ENCODE measurements around the gene SART1. TPM values are rescaled to one million over a fixed set of nuclear protein-coding genes. Genes with fewer than 3 reads are reported as not detected.

The SART1 gene
- total RNA-seq, 1 donor from 2014 or later: 36.5 TPM

GRCh38 chr11:65958291-65958690 is 3.2 kb upstream of the SART1 start:
- Histone ChIP-seq H3K4me1 (ENCODE audit: insufficient read depth, low read length) (peaks cover 12% of the 10 kb centered on the region), H3K9me3 (ENCODE audit: insufficient read depth, low read depth, low read length) (no peaks in the 10 kb centered on the region), H3K4me3 (ENCODE audit: insufficient read depth, low read depth, low read length) (no peak overlapping the region), H3K27me3 (ENCODE audit: insufficient read depth, low read length) (no peaks in the 10 kb centered on the region), H3K9ac (ENCODE audit: low read length) (no peak overlapping the region), H3K4me2 (ENCODE audit: low read length) (no peak overlapping the region), H2AFZ (ENCODE audit: low read depth, low read length) (no peak overlapping the region), H4K20me1 (ENCODE audit: insufficient read depth, low read length) (peaks cover 12% of the 10 kb centered on the region), H3K27ac (ENCODE audit: low read depth, low read length) (no peak overlapping the region), H3K79me2 (ENCODE audit: insufficient read depth, low read length) (peaks cover 18% of the 10 kb centered on the region), H3K36me3 (ENCODE audit: insufficient read depth, low read length) (no peaks in the 10 kb centered on the region)
- no peak for DNase-seq (ENCODE audit: low read depth)
- H3K4me1 Mint-ChIP-seq (ENCODE audit: low read depth, unreplicated experiment): peaks cover 11% of the 10 kb centered on the region
- TF ChIP-seq, protein P1, sequence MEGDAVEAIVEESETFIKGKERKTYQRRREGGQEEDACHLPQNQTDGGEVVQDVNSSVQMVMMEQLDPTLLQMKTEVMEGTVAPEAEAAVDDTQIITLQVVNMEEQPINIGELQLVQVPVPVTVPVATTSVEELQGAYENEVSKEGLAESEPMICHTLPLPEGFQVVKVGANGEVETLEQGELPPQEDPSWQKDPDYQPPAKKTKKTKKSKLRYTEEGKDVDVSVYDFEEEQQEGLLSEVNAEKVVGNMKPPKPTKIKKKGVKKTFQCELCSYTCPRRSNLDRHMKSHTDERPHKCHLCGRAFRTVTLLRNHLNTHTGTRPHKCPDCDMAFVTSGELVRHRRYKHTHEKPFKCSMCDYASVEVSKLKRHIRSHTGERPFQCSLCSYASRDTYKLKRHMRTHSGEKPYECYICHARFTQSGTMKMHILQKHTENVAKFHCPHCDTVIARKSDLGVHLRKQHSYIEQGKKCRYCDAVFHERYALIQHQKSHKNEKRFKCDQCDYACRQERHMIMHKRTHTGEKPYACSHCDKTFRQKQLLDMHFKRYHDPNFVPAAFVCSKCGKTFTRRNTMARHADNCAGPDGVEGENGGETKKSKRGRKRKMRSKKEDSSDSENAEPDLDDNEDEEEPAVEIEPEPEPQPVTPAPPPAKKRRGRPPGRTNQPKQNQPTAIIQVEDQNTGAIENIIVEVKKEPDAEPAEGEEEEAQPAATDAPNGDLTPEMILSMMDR (IDR thresholded peaks at IDR 0.05; ENCODE audit: insufficient read depth, low read depth, low read length): no peak
- no peak for TF ChIP-seq EZH2 (IDR thresholded peaks at IDR 0.05; ENCODE audit: insufficient read depth, low read length)
- H3K4me3 Mint-ChIP-seq (ENCODE audit: unreplicated experiment): peak overlapping the region; percentile 8
- FAIRE-seq: no peak
- no peaks in the 10 kb centered on the region for H3K9me3 Mint-ChIP-seq (ENCODE audit: unreplicated experiment)
- H3K27ac Mint-ChIP-seq (ENCODE audit: unreplicated experiment): no peak overlapping the region
- H3K27me3 Mint-ChIP-seq (ENCODE audit: low read depth, unreplicated experiment): peaks cover 2% of the 10 kb centered on the region
- no peaks in the 10 kb centered on the region for H3K36me3 Mint-ChIP-seq (ENCODE audit: low read depth, unreplicated experiment)

- Histone ChIP-seq H3K36me3 (ENCODE audit: insufficient read depth, low read length) (no peaks in the 10 kb centered on the region), H3K9me3 (ENCODE audit: insufficient read depth, low read depth, low read length) (no peaks in the 10 kb centered on the region), H3K79me2 (ENCODE audit: insufficient read depth, low read length) (peaks cover 24% of the 10 kb centered on the region), H3K4me2 (ENCODE audit: low read length) (no peak overlapping the region), H3K27ac (ENCODE audit: low read depth, low read length) (no peak overlapping the region), H3K27me3 (ENCODE audit: insufficient read depth, low read length) (no peaks in the 10 kb centered on the region), H3K4me1 (ENCODE audit: insufficient read depth, low read length) (peaks cover 13% of the 10 kb centered on the region), H2AFZ (ENCODE audit: low read depth, low read length) (no peak overlapping the region), H3K9ac (ENCODE audit: low read length) (no peak overlapping the region), H3K4me3 (ENCODE audit: insufficient read depth, low read depth, low read length) (no peak overlapping the region), H4K20me1 (ENCODE audit: insufficient read depth, low read length) (peaks cover 17% of the 10 kb centered on the region)
- TF ChIP-seq EZH2 (IDR thresholded peaks at IDR 0.05; ENCODE audit: insufficient read depth, low read length): no peak
- TF ChIP-seq, protein P1 (IDR thresholded peaks at IDR 0.05; ENCODE audit: insufficient read depth, low read depth, low read length): no peak
- H3K4me3 Mint-ChIP-seq (ENCODE audit: unreplicated experiment): no peak overlapping the region
- no peaks in the 10 kb centered on the region for H3K36me3 Mint-ChIP-seq (ENCODE audit: low read depth, unreplicated experiment)
- peaks cover 2% of the 10 kb centered on the region for H3K27me3 Mint-ChIP-seq (ENCODE audit: low read depth, unreplicated experiment)
- H3K4me1 Mint-ChIP-seq (ENCODE audit: low read depth, unreplicated experiment): peaks cover 11% of the 10 kb centered on the region
- DNase-seq (ENCODE audit: low read depth) (no peak), FAIRE-seq (no peak)
- no peaks in the 10 kb centered on the region for H3K9me3 Mint-ChIP-seq (ENCODE audit: unreplicated experiment)
- no peak overlapping the region for H3K27ac Mint-ChIP-seq (ENCODE audit: unreplicated experiment)
These were observed 2.6 kb upstream of the SART1 start for GRCh38 chr11:65958774-65959420.

GRCh38 chr11:65960824-65961266 is 689 bp upstream of the SART1 start:
- H3K27ac Mint-ChIP-seq (ENCODE audit: unreplicated experiment): peak overlapping the region; percentile 97
- TF ChIP-seq, protein P1 (IDR thresholded peaks at IDR 0.05; ENCODE audit: insufficient read depth, low read depth, low read length): no peak
- TF ChIP-seq EZH2 (IDR thresholded peaks at IDR 0.05; ENCODE audit: insufficient read depth, low read length): no peak
- Histone ChIP-seq H2AFZ (ENCODE audit: low read depth, low read length) (peak overlapping the region; percentile 83), H3K36me3 (ENCODE audit: insufficient read depth, low read length) (peaks cover 11% of the 10 kb centered on the region), H3K4me3 (ENCODE audit: insufficient read depth, low read depth, low read length) (peak overlapping the region; percentile 77), H3K27me3 (ENCODE audit: insufficient read depth, low read length) (no peaks in the 10 kb centered on the region), H3K9ac (ENCODE audit: low read length) (peak overlapping the region; percentile 98), H3K4me1 (ENCODE audit: insufficient read depth, low read length) (peaks cover 13% of the 10 kb centered on the region), H3K27ac (ENCODE audit: low read depth, low read length) (peak overlapping the region; percentile 90), H3K79me2 (ENCODE audit: insufficient read depth, low read length) (peaks cover 41% of the 10 kb centered on the region), H4K20me1 (ENCODE audit: insufficient read depth, low read length) (peaks cover 30% of the 10 kb centered on the region), H3K9me3 (ENCODE audit: insufficient read depth, low read depth, low read length) (no peaks in the 10 kb centered on the region), H3K4me2 (ENCODE audit: low read length) (peak overlapping the region; percentile 100)
- DNase-seq (ENCODE audit: low read depth) (no peak), FAIRE-seq (no peak)
- H3K4me1 Mint-ChIP-seq (ENCODE audit: low read depth, unreplicated experiment): peaks cover 11% of the 10 kb centered on the region
- peak overlapping the region; percentile 97 for H3K4me3 Mint-ChIP-seq (ENCODE audit: unreplicated experiment)
- H3K27me3 Mint-ChIP-seq (ENCODE audit: low read depth, unreplicated experiment): no peaks in the 10 kb centered on the region
- no peaks in the 10 kb centered on the region for H3K9me3 Mint-ChIP-seq (ENCODE audit: unreplicated experiment)
- H3K36me3 Mint-ChIP-seq (ENCODE audit: low read depth, unreplicated experiment): peaks cover 5% of the 10 kb centered on the region
